ENCODE measurements around the gene ARPC4. TPM values are rescaled to one million over a fixed set of nuclear protein-coding genes. Genes with fewer than 3 reads are reported as not detected.

ARPC4 gene
- 148 TPM for total RNA-seq
- long read RNA-seq, transcript ARPC4-208 (6 exons, 942 nt) = minor isoform, 9 of 117 reads
- long read RNA-seq, transcript ARPC4-201 (6 exons, 2,582 nt) = major isoform, 94 of 117 reads
- long read RNA-seq, partial matches to known transcripts = 5 of 117 reads
- long read RNA-seq, other reads (novel, unspliced or antisense) = 5 of 117 reads

DNA sequence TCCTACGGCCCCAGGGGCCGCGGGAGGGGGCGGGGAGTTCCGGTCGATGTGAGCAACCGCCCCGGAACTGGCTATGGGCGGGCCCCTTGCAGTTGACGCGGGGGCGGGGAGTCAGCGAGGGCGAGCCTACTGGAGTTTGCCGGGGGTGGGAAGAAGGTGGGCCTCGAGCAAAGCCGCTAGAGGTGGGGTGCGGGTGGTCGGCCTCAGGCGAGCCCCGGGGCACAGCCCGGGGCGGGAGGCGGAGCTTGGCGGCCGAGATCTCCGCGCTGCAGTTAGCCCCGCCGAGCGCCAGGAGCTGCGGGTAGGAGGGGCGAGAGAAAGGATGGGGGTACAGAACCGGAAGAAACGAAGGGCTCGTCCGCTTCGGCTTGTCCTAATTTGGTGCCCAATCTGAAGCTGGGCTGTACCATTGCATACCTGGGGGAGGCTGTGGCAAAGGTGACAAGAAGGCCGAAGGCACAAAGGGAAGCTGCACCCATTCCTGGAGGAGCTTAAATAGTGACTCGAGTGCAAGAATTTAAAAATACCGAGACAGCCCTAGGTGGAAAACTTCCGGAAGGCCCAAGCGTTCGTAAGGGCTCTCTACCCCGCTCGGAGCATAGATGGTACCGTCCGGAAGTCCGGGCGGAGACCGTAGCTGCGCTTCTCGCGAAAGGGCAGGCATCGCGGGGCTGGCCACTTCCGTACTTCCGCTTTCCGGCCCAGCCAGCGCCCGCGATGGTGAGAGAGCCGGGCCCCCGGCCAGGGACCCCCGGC lies at the start of gene ARPC4, which contains the start of gene TADA3:
Gene ARPC4 (plus strand): TSS at position 678 of the 756 bp plus-strand sequence. CDS start 40 bp downstream, at position 718.
Gene TADA3 (minus strand): TSS at position 69 of the 756 bp plus-strand sequence. CDS start 1,007 bp downstream, outside the sequence.
- intact Hi-C loops (cut with DNase I) = no loop called here
- Histone ChIP-seq H3K9me3 (no peaks in the 10 kb centered on the region), H3K4me1 (peaks cover 33% of the 10 kb centered on the region), H3K36me3 (peaks cover 42% of the 10 kb centered on the region), H3K27me3 (no peaks in the 10 kb centered on the region), H3K4me3 (peak within 1 kb of the TSS; percentile 100), H3K27ac (peak within 1 kb of the TSS; percentile 99)
- DNase-seq (peak; percentile 97), ATAC-seq (peak; percentile 94)
- TF ChIP-seq, protein P1, sequence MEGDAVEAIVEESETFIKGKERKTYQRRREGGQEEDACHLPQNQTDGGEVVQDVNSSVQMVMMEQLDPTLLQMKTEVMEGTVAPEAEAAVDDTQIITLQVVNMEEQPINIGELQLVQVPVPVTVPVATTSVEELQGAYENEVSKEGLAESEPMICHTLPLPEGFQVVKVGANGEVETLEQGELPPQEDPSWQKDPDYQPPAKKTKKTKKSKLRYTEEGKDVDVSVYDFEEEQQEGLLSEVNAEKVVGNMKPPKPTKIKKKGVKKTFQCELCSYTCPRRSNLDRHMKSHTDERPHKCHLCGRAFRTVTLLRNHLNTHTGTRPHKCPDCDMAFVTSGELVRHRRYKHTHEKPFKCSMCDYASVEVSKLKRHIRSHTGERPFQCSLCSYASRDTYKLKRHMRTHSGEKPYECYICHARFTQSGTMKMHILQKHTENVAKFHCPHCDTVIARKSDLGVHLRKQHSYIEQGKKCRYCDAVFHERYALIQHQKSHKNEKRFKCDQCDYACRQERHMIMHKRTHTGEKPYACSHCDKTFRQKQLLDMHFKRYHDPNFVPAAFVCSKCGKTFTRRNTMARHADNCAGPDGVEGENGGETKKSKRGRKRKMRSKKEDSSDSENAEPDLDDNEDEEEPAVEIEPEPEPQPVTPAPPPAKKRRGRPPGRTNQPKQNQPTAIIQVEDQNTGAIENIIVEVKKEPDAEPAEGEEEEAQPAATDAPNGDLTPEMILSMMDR (IDR thresholded peaks at IDR 0.05) = peak; percentile 13

DNA sequence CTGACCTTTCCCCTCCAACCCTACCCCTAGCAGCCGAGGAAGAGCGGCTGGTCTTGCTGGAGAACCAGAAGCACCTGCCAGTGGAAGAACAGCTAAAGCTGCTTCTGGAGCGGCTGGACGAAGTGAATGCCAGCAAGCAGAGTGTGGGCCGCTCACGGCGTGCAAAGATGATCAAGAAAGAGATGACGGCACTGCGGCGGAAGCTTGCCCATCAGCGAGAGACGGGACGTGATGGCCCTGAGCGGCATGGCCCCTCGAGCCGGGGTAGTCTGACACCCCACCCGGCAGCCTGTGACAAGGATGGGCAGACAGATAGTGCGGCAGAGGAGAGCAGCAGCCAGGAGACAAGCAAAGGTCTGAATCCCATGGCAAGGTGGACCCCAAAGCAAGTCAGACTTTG lies 49.3 kb upstream of the ARPC4 start:
- no peak for ATAC-seq
- Histone ChIP-seq H3K36me3 (peaks cover 95% of the 10 kb centered on the region), H3K27me3 (no peaks in the 10 kb centered on the region), H3K9me3 (no peaks in the 10 kb centered on the region), H3K4me3 (no peak overlapping the region), H3K27ac (no peak overlapping the region), H3K4me1 (no peaks in the 10 kb centered on the region)
- no peak for DNase-seq
- TF ChIP-seq, protein P1 (IDR thresholded peaks at IDR 0.05) = no peak
- intact Hi-C loops (cut with DNase I) = no loop called here

DNA sequence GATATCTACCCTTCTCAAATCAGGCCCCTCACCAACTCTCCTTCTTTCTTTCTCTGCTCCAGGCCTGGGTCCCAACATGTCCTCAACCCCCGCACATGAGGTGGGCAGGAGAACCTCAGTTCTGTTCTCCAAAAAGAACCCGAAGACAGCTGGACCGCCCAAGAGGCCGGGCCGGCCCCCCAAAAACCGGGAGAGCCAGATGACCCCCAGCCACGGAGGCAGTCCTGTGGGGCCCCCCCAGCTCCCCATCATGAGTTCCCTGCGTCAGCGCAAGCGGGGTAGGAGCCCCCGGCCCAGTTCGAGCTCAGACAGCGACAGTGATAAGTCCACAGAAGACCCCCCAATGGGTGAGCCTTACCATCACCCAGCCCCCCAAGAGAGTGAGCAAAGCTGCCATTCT lies 48.7 kb upstream of the ARPC4 start:
- peaks cover 4% of the 10 kb centered on the region for H3K4me1 ChIP-seq
- H3K9me3 ChIP-seq = no peaks in the 10 kb centered on the region
- TF ChIP-seq, protein P1 (IDR thresholded peaks at IDR 0.05) = no peak
- no peak overlapping the region for H3K4me3 ChIP-seq
- intact Hi-C loops (cut with DNase I) = no loop called here
- peaks cover 89% of the 10 kb centered on the region for H3K36me3 ChIP-seq
- H3K27me3 ChIP-seq = no peaks in the 10 kb centered on the region
- ATAC-seq (no peak), DNase-seq (no peak)
- no peak overlapping the region for H3K27ac ChIP-seq

DNA sequence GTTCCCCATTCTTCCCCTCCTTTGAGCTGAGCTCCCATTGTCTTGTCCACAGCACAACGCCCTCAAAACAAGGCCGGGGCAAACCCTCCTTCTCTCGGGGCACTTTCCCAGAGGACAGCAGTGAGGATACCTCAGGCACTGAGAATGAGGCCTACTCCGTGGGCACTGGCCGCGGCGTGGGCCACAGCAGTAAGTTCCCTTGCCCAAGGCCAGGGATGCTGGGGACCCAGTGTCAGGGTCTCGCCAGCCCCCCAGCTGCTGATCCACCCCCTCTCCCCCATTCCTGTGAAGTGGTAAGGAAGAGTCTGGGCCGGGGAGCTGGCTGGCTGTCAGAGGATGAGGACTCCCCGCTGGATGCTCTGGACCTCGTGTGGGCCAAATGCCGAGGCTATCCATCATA lies 47.4 kb upstream of the ARPC4 start:
- Histone ChIP-seq H3K4me3 (no peak overlapping the region), H3K27ac (no peak overlapping the region), H3K9me3 (no peaks in the 10 kb centered on the region), H3K4me1 (peaks cover 8% of the 10 kb centered on the region), H3K36me3 (peaks cover 75% of the 10 kb centered on the region), H3K27me3 (no peaks in the 10 kb centered on the region)
- ATAC-seq (no peak), DNase-seq (no peak)
- intact Hi-C loops (cut with DNase I) = no loop called here
- TF ChIP-seq, protein P1 (IDR thresholded peaks at IDR 0.05) = no peak

DNA sequence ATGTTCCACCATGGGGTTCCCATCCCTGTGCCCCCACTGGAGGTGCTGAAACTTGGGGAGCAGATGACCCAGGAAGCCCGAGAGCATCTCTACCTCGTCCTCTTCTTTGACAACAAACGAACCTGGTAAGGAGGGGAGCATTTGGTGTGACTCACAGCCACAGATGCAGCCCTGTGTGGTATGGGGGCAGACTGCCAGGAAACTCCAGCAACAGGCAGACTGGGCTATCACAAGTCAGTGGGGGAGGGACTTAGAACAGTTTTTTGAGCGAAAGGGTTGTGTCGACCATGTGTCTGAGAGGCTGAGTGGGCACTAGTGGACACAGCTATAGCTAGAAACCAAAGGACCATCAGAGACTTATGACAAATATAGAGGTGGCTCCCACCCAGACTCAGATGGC lies 46.6 kb upstream of the ARPC4 start:
- intact Hi-C loops (cut with DNase I) = no loop called here
- Histone ChIP-seq H3K27me3 (no peaks in the 10 kb centered on the region), H3K4me3 (no peak overlapping the region), H3K27ac (no peak overlapping the region), H3K9me3 (no peaks in the 10 kb centered on the region), H3K4me1 (peaks cover 16% of the 10 kb centered on the region), H3K36me3 (peaks cover 69% of the 10 kb centered on the region)
- DNase-seq (no peak), ATAC-seq (no peak)
- TF ChIP-seq, protein P1 (IDR thresholded peaks at IDR 0.05) = no peak

Measured in upper lobe of right lung (tissue), 1 donor.